ENCODE data around the gene KIT. TPM values are rescaled to one million over a fixed set of nuclear protein-coding genes. Genes with fewer than 3 reads are reported as not detected.

The KIT gene
- total and polyA plus RNA-seq, 2 of the 4 experiments (the other 2 are of a cell fraction): 3.3 to 5.9 TPM

DNA sequence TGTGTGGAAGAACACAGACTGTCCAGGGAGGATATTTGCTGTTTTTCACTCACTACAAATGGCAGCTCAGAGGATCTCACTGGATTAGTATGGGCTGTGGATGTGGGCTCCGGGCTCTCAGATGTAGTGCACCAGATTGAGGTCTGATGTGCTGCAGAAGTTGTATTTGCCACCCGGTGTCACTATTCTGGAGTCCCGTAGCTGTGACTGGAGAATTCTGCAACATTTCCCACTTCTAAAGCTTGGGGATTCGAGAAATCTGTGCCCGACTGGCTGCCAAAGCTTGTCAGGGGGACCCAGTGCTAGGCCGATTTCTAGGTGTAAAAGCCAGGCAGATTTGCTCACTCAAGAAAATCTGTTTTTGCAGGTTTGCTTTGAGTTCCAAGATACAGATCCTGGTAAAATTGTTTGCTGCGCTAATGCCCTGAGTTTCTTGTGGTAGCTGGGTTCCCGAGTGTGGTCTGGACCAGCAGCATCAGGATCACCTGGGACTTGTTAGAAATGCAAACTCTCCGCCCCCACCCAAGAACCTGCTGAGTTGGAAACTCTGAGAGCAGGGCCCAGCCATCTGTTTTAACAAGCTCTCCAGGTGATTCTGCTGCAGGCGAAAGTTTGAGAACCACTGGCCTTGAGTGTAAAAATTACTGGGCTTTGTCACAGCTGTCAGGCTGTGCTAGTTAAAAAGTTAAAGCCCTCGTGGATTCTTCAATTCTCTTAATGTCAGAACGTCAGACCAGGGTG is 18.1 kb downstream of the KIT start:
- no peak overlapping the region for H3K4me3 ChIP-seq (ENCODE audit: insufficient read depth, low read depth, low read length)

More for the DNA sequence above, 18.1 kb downstream of the KIT start:
- Histone ChIP-seq H3K4me1 (ENCODE audit: control insufficient read depth, insufficient read depth, low read length) (no peaks in the 10 kb centered on the region), H3K27ac (ENCODE audit: insufficient read depth, low read length) (no peak overlapping the region), H4K20me1 (ENCODE audit: insufficient read depth, low read length) (no peaks in the 10 kb centered on the region), H3K27me3 (ENCODE audit: control insufficient read depth, insufficient read depth, low read length) (no peaks in the 10 kb centered on the region), H3K79me1 (ENCODE audit: low read depth in 1 of 2, low read length in 2 of 2) (peaks cover 0 to 6% of the 10 kb centered on the region in 2 experiments; a peak in 2 of 4 replicates), H3K9me3 (ENCODE audit: control insufficient read depth, insufficient read depth, low read length) (no peaks in the 10 kb centered on the region), H2AK5ac (ENCODE audit: low read depth, low read length) (no peak overlapping the region), H3K14ac (replicated peaks; ENCODE audit: low read depth, low read length) (no peak overlapping the region), H3K9ac (ENCODE audit: low read depth, low read length) (no peak overlapping the region), H4K5ac (ENCODE audit: low read depth, low read length) (no peak overlapping the region), H3K4ac (ENCODE audit: low read depth, low read length) (no peak overlapping the region), H3K56ac (ENCODE audit: extremely low read depth, insufficient read depth, low read length) (no peak overlapping the region), H2BK120ac (ENCODE audit: low read depth, low read length) (no peak overlapping the region), H3K4me2 (ENCODE audit: low read depth, low read length) (no peak overlapping the region), H3K23ac (ENCODE audit: low read depth, low read length) (no peak overlapping the region; the same call in 1 of the 2 replicates), H2BK20ac (ENCODE audit: low read depth, low read length) (no peak overlapping the region), H2BK5ac (ENCODE audit: low read depth, low read length, poor library complexity, severe bottlenecking) (no peak overlapping the region), H3K18ac (ENCODE audit: low read depth, low read length) (no peak overlapping the region), H4K8ac (ENCODE audit: low read depth in 2 of 2, low read length in 2 of 2) (no peak overlapping the region), H3K9me1 (ENCODE audit: insufficient read depth, low read length) (no peaks in the 10 kb centered on the region), H2AFZ (replicated peaks; ENCODE audit: low read length, poor library complexity) (no peak overlapping the region), H2BK15ac (ENCODE audit: low read depth, low read length) (no peak overlapping the region), H2AK9ac (replicated peaks; ENCODE audit: low read depth, low read length, poor library complexity) (no peak overlapping the region), H3K36me3 (ENCODE audit: control insufficient read depth, insufficient read depth, low read length) (no peaks in the 10 kb centered on the region), H4K91ac (ENCODE audit: insufficient read depth, low read depth, low read length) (no peak overlapping the region)
- intact Hi-C loops (cut with micrococcal nuclease): no loop called here
- DNase-seq (no peak), ATAC-seq (ENCODE audit: low read depth) (no peak)
- 78% methylated on average over 3 of the region's 12 CpGs; no CpG with 5 or more reads in 1 of the 2 experiments for WGBS, 2 experiments (ENCODE audit: extremely low coverage in 2 of 2, insufficient read length in 1 of 2)
- dilution Hi-C loops (cut with HindIII; ENCODE audit: low sequenced_read_pairs, unreplicated experiment): no loop called here
- no TSS peak for BruUV-seq (replicated peaks)
- ChIA-PET CTCF (no interaction called here), POLR2A (ENCODE audit: unreplicated experiment) (no interaction called here)
- TF ChIP-seq RAD21 (IDR thresholded peaks at IDR 0.05; ENCODE audit: low read length): no peak
- no peak for TF ChIP-seq FOS (IDR thresholded peaks at IDR 0.05; ENCODE audit: low read depth, low read length)
- in situ Hi-C loops (cut with MboI; ENCODE audit: low sequenced_read_pairs): no loop called here

Data from IMR-90 (cell line).